Epidermal melanocyte (primary cell): Measurements from ENCODE around the gene FGF11.
A peak's percentile ranks its signal among the peaks of the same experiment; 100 is the strongest.

ENCODE experiments used
- DNase-seq: peaks from one replicate; pipeline ENCODE4 v3.0.0; 2011; ENCODE audit warnings: low spot score; ENCODE audit not compliant: insufficient read length

Gene FGF11

GRCh38 chr17:7429722-7430121 lies 9.6 kb upstream of the FGF11 start:
- no peak for DNase-seq

- DNase-seq: no peak
Measured at GRCh38 chr17:7431231-7431630, 8.1 kb upstream of the FGF11 start.

DNA sequence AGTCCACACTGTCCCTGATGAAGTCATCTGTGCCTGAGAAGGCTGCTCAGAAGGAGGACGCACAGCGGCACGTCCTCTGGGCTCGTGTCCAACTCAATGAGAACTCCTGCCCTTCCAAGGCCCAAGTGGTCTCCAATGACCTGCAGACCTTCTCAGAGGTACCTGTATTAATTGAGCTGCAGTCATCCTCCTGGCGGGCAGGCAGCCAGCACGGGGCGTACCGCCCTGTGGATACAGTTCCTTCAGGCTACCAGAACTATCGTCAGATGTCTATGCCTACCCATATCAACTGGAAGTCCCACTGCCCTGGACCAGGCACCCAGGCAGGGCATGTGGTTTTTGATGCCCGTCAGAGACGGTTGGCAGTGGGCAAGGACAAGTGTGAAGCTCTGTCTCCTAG lies 7.0 kb upstream of the FGF11 start:
- DNase-seq: no peak

DNA sequence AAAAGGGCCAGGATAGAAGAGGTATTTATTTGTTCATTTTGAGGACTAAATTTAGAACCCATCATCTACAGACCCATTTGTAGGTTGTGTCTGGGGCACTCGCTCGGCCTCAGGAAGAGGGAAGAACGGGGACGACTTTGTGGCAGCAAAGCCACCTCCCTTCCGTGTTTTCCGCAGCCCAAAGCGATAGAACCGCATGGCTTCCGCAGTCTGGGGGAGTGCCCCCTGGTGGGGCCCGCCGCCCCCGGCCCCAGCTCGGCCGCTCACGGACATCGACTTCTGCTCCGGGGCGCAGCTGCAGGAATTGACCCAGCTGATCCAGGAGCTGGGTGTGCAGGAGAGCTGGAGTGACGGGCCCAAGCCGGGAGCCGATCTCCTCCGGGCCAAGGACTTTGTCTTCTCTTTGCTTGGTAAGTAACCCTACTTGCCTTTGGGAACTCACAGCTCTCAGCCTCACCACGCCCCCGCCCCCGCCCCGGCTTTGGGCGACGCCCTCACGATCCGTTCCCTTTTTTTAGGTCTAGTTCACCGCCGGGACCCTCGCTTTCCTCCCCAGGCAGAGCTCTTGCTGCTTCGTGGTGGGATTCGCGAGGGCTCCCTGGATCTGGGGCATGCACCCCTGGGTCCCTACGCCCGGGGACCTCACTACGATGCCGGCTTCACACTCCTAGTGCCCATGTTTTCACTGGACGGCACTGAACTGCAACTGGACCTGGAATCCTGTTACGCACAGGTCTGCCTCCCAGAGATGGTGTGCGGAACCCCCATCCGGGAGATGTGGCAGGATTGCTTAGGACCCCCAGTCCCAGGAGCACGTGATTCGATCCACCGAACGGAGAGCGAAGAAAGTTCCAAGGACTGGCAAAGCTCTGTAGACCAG lies 3.4 kb upstream of the FGF11 start:
- DNase-seq: no peak

GRCh38 chr17:7436556-7437368 lies 2.5 kb upstream of the FGF11 start:
- DNase-seq: no peak

- DNase-seq: no peak
Measured at GRCh38 chr17:7437369-7437863, 1.9 kb upstream of the FGF11 start.

GRCh38 chr17:7437950-7438614 lies 1.2 kb upstream of the FGF11 start:
- no peak for DNase-seq

DNA sequence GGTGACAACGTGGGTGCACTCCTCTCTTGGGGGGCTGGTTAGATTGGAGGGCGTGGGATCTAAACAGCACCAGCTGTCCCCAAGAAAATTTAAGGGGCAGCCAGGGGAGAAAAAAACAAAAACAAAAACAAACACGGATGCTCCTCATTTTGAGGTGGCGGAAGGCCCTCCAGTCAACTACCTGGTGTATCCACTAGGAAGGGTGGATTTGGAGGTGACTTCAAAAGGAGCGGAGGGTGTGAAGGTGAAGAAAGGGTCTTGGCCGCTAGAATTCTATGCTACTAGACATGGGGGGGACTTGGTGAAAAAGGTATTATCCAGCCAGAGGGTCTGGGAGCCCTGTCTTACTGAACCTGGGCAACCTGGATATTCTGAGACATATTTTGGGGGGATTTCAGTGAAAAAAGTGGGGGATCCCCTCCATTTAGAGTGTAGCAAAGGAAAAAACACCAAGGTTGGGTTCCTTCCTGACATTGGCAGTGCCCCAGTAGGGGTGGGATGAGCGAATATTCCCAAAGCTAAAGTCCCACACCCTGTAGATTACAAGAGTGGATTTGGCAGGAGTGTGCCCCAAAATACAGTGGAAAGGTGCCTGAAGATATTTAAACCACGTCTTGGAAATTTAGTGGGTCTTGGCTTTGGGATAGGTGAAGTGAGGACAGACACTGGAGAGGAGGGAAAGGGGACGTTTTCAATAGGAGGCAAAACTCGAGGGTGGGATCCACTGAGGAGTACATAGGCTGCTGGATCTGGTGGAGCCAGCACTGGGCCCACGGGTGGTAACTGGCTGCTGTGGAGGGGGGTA lies 454 bp upstream of the FGF11 start:
- DNase-seq: no peak

- no peak for DNase-seq
Measured at GRCh38 chr17:7440113-7440833, 961 bp downstream of the FGF11 start.

- DNase-seq: no peak
Measured at GRCh38 chr17:7440834-7441195, 1.5 kb downstream of the FGF11 start.

DNA sequence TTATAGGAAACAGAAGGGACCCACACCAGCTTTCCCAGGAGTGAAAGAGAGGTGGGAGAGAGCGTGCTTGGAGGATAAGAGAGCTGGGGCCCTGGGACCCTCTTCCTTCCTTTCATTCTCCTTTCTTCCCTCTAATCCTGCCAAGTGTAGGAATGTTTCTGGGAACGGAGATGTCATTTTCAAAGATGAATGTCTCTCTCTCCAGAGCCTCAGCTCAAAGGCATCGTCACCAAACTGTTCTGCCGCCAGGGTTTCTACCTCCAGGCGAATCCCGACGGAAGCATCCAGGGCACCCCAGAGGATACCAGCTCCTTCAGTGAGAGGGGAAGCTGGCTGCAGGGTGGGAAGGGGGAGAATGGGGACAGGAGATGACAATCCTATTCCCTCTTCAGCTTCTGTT lies 2.0 kb downstream of the FGF11 start:
- no peak for DNase-seq

DNA sequence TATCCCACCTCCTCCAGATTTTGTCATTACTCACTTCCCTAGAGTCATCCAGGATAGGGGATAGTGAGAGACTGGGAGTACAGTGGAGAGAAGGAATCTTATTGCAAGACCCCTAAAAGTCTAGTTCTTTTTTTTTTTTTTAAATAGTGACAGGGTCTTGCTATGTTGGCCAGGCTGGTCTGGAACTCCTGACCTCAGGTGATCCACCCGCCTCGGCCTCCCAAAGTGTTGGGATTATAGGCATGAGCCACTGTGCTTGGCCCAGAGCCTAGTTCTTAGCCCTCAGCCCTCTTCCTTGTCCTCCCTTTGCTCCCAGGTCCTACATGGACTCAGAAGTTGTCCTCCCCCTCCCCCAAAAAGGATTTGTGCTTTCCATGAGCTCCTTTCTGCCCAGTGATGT lies 2.8 kb downstream of the FGF11 start:
- no peak for DNase-seq

- no peak for DNase-seq
Measured at GRCh38 chr17:7443499-7444485, 4.5 kb downstream of the FGF11 start.

DNA sequence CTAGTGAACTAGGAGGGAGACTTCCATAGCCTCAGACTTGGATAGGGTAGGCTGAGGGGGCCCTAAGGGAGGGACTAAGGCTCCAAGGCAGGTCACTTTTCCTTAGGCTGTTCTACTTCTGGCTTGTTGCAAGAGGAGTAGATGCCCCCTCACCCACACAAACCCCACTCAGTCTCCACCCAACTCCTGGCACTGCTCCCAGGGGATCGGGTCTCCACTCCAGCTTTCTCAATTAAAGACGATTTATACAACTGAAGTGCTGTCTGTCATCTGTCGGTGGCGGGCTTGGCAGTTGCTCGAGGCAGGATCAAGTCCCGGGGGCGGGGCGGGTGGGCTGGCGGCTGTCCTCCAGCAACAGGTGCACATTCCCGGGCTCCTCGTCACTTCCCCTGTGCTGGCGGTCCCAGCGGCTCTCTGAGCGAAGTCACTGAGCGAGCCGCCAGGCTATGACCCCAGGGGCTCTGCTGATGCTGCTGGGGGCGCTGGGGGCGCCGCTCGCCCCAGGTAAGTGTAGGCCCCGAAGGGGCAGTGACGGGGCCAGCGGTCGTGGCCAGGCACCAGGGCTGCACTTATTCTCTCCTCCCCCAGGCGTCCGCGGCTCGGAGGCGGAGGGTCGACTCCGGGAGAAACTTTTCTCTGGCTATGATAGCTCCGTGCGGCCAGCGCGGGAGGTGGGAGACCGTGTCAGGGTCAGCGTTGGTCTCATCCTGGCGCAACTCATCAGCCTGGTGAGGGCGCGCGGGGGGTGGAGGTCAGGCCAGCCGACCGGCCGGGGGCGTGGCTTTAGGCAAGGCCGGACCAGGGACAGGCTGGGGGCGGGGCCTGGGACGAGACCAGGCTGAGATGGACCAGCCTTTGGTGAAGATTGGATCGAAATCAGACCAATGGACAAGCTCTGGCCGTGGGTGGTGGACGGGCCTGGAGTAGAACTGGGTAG lies 5.6 kb downstream of the FGF11 start, which contains the start of gene CHRNB1:
CHRNB1 (plus strand) TSS at position 380 of the 937 bp plus-strand sequence; CDS start at position 447, 67 bp downstream.
- peak; percentile 70 for DNase-seq

DNA sequence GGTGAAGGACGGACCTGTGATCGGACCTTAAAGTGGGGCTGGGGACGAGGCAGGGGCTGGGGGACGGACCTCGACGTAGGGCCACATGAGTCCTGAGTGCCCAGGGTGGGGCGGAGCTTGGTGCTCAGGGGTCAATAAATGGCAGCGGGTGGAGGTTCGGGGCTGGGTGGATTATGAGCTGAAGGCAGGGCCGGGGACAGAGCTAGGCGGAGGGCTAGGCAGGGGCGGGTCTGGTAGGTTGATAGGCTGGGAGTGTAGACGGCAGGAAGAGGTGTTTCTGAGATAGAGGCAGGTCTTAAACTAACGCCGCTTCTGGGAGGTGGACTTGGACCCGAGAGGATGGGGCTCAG lies 6.3 kb downstream of the FGF11 start:
- no peak for DNase-seq

DNA sequence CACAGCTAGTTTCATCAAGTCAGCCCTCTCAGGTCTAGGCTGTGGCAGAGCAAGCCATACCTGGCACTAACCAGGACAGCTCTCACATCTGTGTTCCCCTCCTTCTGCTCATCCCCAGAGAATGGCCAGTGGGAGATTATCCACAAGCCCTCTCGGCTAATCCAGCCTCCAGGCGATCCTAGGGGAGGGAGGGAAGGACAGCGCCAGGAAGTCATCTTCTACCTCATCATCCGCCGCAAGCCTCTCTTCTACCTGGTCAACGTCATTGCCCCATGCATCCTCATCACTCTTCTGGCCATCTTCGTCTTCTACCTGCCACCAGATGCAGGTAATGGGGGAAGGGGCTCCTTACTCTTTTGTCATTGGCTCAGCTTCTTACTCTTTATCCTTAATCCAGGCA lies 9.1 kb downstream of the FGF11 start:
- DNase-seq: no peak

DNA sequence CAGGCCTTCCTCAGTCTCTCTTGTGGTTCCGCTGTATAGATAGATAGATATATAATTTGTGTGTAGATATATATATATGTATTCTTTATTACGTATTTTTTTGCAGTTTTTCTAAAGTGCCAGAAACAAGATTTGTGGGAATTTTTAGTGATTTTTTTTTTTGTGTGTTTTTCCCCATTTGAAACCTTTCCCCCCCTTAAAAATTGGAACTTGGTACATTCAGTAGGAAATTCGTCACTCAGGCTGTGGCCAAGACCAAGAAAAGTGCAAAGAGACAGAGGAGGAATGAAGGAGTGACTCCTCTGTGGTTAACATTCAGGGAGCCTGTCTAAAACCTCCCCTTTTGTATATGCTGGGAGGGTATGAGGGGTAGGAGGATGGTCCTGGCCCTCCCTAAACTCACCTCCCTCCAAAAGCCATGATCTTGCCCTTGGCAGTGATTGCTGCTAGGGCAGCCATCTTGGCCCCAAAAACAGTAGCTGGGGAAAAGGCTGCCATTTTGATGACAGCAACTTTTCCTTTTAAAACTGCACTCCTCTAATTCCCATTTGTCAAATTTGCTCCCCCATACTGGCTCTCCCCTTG lies 20.7 kb downstream of the FGF11 start:
- peak; percentile 14 for DNase-seq
